ENCODE results near the gene MYL5.
"Not testable (repeated sequence)": the region's sequence is repeated elsewhere in the genome, so short reads cannot be mapped to it uniquely, and the experiment has no call there.

MYL5 gene

DNA sequence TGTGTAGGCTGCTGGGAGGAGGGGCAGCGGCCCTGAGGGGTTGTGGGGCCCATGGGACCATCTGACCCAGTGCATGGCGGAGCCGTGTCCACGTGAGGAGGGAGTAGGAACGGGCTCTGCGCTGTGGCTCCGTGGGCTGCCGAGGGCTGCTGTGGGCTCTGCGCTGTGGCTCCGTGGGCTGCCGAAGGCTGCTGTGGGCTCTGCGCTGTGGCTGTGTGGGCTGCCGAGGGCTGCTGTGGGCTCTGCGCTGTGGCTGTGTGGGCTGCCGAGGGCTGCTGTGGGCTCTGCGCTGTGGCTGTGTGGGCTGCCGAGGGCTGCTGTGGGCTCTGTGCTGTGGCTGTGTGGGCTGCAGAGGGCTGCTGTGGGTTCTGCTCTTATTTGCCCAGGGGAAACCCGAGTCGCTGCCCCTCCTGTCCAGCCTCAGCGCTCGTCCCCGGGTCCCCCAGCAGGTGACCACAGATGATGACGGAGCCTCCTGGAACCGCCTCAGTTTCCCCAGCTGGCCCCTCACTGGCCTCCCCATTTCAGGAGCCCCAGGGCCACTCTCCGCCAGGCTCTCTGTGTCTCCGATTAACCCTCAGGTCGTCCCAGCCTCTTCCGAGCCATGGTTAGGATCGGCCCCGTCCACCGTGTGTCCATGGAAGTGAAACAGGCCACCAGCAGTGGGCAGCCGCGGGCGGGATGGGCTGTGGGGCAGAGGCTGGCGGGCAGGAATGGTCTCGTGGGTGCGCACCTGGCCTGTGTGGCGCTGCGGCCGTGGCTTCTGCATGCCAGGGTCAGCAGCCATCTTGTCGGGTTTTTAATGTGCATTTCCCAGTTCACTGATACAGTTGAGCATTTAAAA lies 51.3 kb downstream of the MYL5 start:
- DNase-seq (ENCODE audit: low spot score): no peak

DNA sequence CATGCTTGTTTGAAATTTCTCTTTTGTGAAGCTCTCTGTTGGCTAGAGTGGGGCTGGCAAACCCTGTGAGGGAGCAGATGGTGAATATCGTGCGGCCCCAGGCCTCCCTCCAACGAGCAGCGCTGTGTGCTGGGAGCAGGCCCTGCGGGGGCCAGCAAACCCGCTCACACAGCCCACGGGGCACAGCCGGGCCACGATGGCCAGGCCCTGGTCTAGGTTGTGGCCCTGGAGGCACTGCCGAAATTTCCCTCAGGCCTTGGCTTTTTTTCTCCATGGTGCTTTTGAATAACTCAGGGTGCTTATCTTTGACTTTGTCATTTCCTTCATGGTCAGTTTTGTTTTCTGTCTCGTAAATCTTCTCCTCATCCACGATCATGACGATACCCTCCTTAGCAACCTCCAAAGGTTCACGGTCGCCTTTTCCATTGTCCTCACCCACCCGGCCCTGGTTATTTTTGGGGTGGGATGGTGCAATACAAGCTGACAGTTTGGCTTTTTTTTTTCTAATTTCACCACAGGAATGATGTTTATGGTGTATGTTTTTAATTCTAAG lies 52.0 kb downstream of the MYL5 start:
- DNase-seq (ENCODE audit: low spot score): no peak

DNA sequence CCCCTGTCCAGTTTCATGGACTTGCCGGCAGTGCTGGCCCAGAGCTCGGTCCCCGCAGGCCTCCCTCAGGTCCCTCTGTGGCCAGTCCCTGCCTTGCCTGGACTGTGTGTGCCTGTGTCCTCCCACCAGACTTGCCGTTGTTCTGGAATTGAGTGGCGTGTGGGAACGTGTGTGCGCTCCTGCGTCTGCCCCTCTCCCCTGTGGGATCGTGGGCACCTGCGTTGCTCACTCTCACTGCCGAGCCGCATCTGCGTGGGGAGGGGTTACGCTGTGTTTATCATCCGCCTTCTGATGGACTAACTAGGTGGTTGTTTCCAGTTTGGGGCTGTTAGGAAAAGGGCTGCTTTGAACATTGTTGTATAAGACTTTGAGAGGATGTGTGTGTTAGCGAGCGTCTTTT lies 52.5 kb downstream of the MYL5 start:
- no peak for DNase-seq (ENCODE audit: low spot score)

DNA sequence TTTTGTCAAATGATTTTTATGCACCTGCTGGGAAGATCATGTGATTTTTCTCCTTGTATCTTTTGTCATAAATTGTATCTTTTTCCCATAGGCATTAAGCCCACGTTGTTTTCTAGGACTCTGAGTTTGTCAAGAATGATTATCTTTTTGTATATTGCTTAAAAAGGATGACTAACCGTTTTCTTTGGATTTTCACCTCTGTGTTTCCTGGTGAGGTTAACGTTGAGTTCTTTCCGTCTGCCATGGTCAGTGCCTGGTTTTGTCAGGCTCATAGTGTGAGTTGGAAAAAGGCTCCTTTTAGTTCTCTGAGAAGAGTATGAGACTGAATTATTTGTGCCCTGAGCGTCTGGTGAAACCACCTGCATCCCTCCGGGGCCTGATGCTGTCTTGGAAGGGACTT lies 53.2 kb downstream of the MYL5 start:
- no peak for DNase-seq (ENCODE audit: low spot score)

DNA sequence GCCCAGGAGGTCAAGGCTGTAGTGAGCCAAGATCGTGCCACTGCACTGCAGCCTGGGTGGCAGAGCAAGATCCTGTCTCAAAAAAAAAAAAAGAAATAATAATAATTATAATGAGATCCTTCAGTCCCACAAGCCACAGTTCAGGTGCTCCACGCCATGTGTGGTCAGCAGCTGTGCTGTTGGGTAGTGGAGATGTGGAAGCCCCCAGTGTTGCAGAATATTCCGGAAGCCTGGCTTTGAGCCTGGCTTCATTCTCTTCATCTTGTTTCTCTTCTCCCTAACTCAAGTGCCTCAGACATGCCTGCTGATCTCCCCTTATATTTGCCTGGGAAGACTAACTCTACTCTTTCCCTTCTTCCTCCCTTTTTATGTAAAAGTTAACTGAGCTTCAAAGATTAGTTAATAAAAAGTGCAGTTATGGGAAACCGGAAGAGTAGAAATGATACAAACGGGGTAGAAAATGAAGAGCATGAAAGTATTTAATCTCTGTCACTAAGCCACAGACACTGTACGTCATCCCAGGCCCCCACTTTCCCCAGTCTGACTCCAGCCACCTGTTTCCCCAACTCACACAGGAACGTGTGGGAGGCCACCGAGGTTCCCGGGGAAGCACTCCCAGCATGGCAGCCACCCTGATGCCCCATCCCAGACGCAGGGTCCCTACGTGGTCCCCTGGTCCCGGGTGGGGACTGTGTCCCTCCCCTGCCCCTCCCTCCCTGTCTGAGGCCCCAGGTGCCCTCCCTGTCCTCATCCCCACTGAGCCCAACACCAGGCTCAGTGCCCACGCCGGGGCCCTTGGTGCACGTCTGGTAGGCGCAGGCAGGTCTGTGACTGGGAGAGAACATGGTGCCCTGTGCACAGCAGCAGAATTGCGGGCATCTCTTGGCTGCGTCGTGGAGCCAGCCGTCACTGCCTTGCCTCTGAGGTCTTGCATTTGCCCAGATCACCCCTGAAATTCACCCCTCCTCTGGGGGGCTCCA lies 55.3 kb downstream of the MYL5 start:
- no peak for DNase-seq (ENCODE audit: low spot score)

DNA sequence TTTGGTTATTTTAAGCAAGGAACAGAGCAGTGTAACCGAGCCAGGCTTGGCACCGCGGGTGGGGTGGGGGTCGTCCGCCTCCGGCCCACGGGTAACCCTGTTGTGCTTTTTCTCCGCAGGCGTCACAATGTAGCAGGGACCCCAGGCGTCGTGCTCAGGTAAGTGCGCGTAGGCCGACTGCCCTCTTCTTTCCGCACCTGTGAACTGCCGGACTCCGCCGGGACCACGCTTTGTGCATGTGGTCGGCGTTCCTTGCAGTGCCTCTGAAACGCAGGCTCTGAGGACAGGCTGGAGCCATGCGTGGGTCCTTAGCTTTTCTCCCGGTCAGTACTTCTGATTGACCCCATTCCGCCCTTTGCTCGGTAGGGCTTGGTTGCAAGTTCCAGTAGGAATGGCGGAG lies 56.2 kb downstream of the MYL5 start:
- no peak for DNase-seq (ENCODE audit: low spot score)

DNA sequence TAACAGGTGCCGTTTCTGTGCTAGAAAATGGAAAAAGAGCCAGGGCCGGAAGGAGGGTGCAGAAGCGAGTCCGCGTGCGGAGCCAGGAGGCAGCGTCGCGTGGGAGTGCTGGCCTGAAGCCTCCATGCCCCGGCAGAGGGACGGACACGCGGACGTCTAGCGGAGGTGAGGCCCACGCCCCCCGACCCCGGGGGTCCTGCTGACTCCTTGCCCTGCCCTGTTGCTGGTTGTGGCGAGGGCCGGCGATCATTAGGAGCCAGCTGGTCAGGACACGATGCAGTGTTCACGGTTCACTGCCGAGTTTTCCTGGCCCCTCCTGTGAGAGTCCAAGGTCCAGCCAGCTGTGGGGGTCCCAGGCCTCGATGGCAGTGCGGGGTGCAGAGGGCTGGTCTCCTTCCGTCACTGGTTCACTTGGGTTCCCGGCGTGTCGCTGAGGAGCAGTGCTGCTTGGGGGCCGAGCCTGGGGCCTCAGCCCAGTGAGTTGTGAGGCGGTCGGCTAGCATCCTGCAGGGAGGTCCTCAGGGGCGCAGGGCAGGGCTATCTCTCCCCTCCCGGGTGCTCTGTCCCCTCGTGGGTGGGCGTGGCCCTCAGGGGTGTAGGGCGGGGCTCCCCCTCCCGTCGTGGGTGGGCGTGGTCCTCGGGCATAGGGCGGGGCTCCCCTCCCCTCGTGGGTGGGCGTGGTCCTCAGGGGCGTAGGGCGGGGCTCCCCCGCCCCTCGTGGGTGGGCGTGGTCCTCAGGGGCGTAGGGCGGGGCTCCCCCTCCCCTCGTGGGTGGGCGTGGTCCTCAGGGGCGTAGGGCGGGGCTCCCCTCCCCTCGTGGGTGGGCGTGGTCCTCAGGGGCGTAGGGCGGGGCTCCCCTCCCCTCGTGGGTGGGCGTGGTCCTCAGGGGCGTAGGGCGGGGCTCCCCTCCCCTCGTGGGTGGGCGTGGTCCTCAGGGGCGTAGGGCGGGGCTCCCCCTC lies 56.9 kb downstream of the MYL5 start:
- not testable (repeated sequence) for DNase-seq (ENCODE audit: low spot score)

Measured in globus pallidus (tissue), 1 donor.